HCT116 (cell line): ENCODE data around the gene PITPNM1.
"Not testable (repeated sequence)": the region's sequence is repeated elsewhere in the genome, so short reads cannot be mapped to it uniquely, and the experiment has no call there.

Experiments used
- ATF3 ChIP-seq: IDR thresholded peaks from 2 replicates; pipeline ENCODE4 v1.6.1; 2012
- CEBPB ChIP-seq: IDR thresholded peaks from 2 replicates; pipeline ENCODE4 v1.6.1; 2012; ENCODE audit warnings: low read depth
- CTCF ChIP-seq, 3 experiments: fragments of 200-600 bp in 1 of 3; sonication (generic) in 1 of 3; IDR thresholded peaks in 2 of 3; conservative IDR thresholded peaks in 1 of 3; 2 replicates each; pipeline ENCODE4 v1.5.1; 2012 to 2017; ENCODE audit warnings: low read depth in 2 of 3, low read length in 2 of 3, antibody characterized with exemption in 1 of 3, borderline replicate concordance in 1 of 3, control low read depth in 1 of 3, mild to moderate bottlenecking in 1 of 3, mixed read lengths in 1 of 3, mixed run types in 1 of 3, moderate library complexity in 1 of 3; ENCODE audit not compliant: insufficient read depth in 1 of 3
- EGR1 ChIP-seq: IDR thresholded peaks from 2 replicates; pipeline ENCODE4 v1.6.1; 2012; ENCODE audit warnings: low read depth
- EZH2 ChIP-seq: fragments of 200-600 bp; sonication (generic); IDR thresholded peaks from 2 replicates; pipeline ENCODE4 v1.6.1; 2017; ENCODE audit warnings: antibody characterized with exemption, mixed run types
- FOSL1 ChIP-seq: IDR thresholded peaks from 2 replicates; pipeline ENCODE4 v1.6.1; 2012; ENCODE audit warnings: low read depth
- JUND ChIP-seq: IDR thresholded peaks from 2 replicates; pipeline ENCODE4 v1.6.1; 2012
- POLR2AphosphoS5 ChIP-seq: IDR thresholded peaks from 2 replicates; pipeline ENCODE4 v1.6.1; 2011; ENCODE audit warnings: mild to moderate bottlenecking, low read depth, low read length, moderate library complexity
- ZFX ChIP-seq: fragments of 450-650 bp; IDR thresholded peaks from 2 replicates; pipeline ENCODE4 v1.6.1; 2017
- TF ChIP-seq, protein P1 (sequence below): IDR thresholded peaks from 2 replicates; pipeline ENCODE4 v1.6.1; 2012

DNA sequence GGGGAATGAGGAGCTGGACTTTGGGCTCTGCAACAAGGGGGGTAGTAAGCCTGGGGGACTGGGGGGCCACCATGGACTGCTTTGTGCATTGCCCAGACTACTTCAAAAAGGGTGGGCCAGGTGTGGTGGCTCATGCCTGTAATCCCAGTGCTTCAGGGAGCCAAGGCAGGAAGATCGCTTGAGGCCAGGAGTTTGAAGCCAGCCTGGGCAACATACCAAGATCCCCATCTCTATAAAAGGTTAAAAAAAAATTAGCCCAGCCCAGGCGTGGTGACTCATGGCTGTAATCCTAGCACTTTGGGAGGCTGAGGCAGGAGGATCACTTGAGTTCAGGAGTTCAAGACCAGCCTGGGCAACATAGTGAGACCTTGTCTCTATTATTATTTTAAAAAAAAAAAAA, 39.6 kb downstream of the PITPNM1 start:
- not testable (repeated sequence) for TF ChIP-seq EZH2; CTCF (IDR thresholded peaks at IDR 0.05 in 2 of 3, conservative IDR thresholded peaks at IDR 0.05 in 1 of 3; ENCODE audit: borderline replicate concordance in 1 of 3, insufficient read depth in 1 of 3, low read depth in 2 of 3, low read length in 2 of 3); CEBPB; ATF3; ZFX; JUND; EGR1; FOSL1
- peak; percentile 51; the same call in 1 of the 2 replicates for TF ChIP-seq POLR2AphosphoS5
- TF ChIP-seq, protein P1, sequence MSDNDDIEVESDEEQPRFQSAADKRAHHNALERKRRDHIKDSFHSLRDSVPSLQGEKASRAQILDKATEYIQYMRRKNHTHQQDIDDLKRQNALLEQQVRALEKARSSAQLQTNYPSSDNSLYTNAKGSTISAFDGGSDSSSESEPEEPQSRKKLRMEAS, result not testable (repeated sequence)
